ENCODE results near the gene CYP1A2.

The CYP1A2 gene

DNA sequence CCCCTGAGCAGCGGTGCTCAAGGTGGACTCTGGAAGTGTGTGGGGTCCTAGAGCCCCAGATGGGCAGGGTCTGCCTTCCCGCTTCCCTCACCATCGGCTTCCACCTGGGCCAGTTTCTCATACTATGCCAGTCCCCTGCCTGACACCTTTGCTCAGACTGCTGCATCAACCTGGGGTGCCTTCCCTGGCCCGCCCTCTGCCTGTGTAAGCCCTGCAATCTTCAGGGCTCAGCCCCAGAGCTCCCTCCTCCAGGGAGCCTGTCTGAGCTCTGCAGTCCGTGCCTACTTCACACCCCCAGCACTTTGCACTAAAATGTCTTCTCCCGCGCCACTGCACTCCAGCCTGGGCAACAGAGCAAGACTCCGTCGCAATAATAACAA, 46.3 kb downstream of the CYP1A2 start:
- no peak for TF ChIP-seq ZNF677 (tag by site-specific recombination; IDR thresholded peaks at IDR 0.05)
- TF ChIP-seq ZNF121 (tag by site-specific recombination; IDR thresholded peaks at IDR 0.05): peak; percentile 55; the same call in 1 of the 2 replicates
- peak; percentile 1; the same call in 1 of the 2 replicates for TF ChIP-seq GLIS1 (tag by site-specific recombination; IDR thresholded peaks at IDR 0.05)
- TF ChIP-seq, protein P1, sequence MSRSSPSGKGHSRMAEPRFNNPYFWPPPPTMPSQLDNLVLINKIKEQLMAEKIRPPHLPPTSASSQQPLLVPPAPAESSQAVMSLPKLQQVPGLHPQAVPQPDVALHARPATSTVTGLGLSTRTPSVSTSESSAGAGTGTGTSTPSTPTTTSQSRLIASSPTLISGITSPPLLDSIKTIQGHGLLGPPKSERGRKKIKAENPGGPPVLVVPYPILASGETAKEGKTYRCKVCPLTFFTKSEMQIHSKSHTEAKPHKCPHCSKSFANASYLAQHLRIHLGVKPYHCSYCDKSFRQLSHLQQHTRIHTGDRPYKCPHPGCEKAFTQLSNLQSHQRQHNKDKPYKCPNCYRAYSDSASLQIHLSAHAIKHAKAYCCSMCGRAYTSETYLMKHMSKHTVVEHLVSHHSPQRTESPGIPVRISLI (tag by site-specific recombination; IDR thresholded peaks at IDR 0.05): no peak
- peaks cover 27% of the 10 kb centered on the region for H3K4me1 ChIP-seq (ENCODE audit: control insufficient read depth, insufficient read depth, low read length)
- H3K27ac ChIP-seq (ENCODE audit: extremely low read depth, low read depth, low read length): 0 out of 2 replicates have a peak overlapping the region, but pooled peaks have one; percentile 13
- no peak overlapping the region for H3K4me3 ChIP-seq (ENCODE audit: low read depth, low read length)
- peaks cover 8 to 31% of the 10 kb centered on the region in 2 experiments; a peak in 2 of 3 replicates for H3K36me3 ChIP-seq (ENCODE audit: control insufficient read depth in 2 of 2, insufficient read depth in 1 of 2, low read length in 2 of 2)
- no peaks in the 10 kb centered on the region for H3K9me3 ChIP-seq (ENCODE audit: control insufficient read depth, insufficient read depth, low read depth, low read length)
- ChIA-PET POLR2A (no interaction called here), CTCF (interaction anchor here (0.6 to 25.7 kb wide), 3 partner anchors 20 to 573 kb away, joined by 3 to 649 read pairs (median 10); partner anchors contain the start of gene CSK)

DNA sequence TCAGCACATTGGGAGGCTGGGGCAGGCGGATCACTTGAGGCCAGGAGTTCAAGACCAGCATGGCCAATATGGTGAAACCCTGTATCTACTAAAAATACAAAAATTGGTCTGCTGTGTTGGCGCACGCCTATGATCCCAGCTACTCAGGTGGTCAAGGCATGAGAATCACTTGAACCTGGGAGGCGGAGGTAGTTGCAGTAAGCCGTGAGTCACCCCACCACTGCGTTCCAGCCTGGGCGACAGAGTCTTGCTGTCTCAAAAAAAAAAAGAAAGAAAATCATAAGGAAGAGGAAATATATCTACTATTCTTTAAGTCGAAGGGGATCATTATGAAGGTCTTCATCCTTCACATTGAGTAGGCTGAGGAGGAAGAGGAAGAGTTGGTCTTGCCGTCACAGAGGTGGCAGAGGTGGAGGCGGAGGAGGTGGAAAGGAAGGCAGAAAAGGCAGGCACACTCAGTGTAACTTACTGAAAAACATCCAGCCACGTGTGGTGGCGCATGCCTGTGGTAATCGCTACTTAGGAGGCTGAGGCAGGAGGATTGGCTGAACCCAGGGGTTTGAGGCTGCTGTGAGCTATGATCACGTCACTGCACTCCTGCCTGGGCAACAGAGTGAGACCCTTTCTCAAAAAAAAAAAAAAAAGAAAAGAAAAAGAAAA, 47.5 kb downstream of the CYP1A2 start:
- ChIA-PET POLR2A (interaction anchor here (0.5 to 1.4 kb wide), 2 partner anchors 13 to 14 kb away, joined by 3 to 4 read pairs; no protein-coding TSS in a partner anchor), CTCF (interaction anchor here (1.6 to 25.7 kb wide), 4 partner anchors 9 to 175 kb away, joined by 6 to 649 read pairs (median 36); partner anchors contain the start of gene CSK)
- Histone ChIP-seq H3K4me3 (ENCODE audit: low read depth, low read length) (no peak overlapping the region), H3K9me3 (ENCODE audit: control insufficient read depth, insufficient read depth, low read depth, low read length) (no peaks in the 10 kb centered on the region), H3K27ac (ENCODE audit: extremely low read depth, low read depth, low read length) (no peak overlapping the region), H3K4me1 (ENCODE audit: control insufficient read depth, insufficient read depth, low read length) (peaks cover 15% of the 10 kb centered on the region), H3K36me3 (ENCODE audit: control insufficient read depth in 2 of 2, insufficient read depth in 1 of 2, low read length in 2 of 2) (peaks cover 17 to 40% of the 10 kb centered on the region in 2 experiments; a peak in 2 of 3 replicates)
- TF ChIP-seq ZFHX2 (tag by site-specific recombination; conservative IDR thresholded peaks at IDR 0.05): peak; percentile 31; the same call in 1 of the 2 replicates
- peak; percentile 73; the same call in 1 of the 2 replicates for TF ChIP-seq ZNF121 (tag by site-specific recombination; IDR thresholded peaks at IDR 0.05)
- TF ChIP-seq, protein P2, sequence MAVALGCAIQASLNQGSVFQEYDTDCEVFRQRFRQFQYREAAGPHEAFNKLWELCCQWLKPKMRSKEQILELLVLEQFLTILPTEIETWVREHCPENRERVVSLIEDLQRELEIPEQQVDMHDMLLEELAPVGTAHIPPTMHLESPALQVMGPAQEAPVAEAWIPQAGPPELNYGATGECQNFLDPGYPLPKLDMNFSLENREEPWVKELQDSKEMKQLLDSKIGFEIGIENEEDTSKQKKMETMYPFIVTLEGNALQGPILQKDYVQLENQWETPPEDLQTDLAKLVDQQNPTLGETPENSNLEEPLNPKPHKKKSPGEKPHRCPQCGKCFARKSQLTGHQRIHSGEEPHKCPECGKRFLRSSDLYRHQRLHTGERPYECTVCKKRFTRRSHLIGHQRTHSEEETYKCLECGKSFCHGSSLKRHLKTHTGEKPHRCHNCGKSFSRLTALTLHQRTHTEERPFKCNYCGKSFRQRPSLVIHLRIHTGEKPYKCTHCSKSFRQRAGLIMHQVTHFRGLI (tag by site-specific recombination; IDR thresholded peaks at IDR 0.05): no peak
- peak; percentile 61 for TF ChIP-seq EGR2 (tag by site-specific recombination; IDR thresholded peaks at IDR 0.05; ENCODE audit: low read depth)

DNA sequence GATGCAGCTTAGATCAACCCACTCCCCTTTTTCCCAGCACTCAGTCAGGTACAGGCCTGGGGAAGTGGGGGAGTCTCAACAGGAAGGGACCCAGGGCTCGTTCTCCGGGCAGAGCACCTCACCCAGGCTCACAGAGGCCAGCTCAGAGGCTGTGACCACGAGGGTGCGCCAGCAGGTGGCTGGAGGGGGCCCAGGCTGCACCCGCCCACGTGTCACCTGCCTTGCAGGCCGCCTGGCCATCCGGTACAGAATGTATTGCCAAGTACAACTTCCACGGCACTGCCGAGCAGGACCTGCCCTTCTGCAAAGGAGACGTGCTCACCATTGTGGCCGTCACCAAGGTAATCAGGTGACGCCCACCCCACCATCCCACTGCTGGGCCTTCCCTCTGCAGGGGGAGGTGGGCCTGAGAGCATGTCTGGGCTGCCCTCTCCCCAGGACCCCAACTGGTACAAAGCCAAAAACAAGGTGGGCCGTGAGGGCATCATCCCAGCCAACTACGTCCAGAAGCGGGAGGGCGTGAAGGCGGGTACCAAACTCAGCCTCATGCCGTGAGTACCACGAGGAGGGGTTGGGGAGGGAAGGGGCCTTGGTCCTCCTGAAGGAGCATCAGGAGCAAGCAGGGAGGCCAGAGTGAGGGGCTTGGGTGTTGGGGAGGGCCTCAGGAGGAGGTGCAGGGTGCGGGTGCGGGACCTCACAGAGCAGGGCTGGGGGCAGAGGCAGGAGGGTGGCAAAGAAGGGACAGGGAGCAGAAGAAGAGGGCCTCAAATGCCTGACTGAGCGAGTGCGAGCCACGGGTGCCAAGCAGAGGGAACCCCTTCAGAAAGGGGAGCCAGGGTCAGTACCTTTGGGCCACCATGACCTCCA, 50.0 kb downstream of the CYP1A2 start:
- Histone ChIP-seq H3K4me3 (ENCODE audit: low read depth, low read length) (no peak overlapping the region), H3K4me1 (ENCODE audit: control insufficient read depth, insufficient read depth, low read length) (no peaks in the 10 kb centered on the region), H3K9me3 (ENCODE audit: control insufficient read depth, insufficient read depth, low read depth, low read length) (no peaks in the 10 kb centered on the region), H3K36me3 (ENCODE audit: control insufficient read depth in 2 of 2, insufficient read depth in 1 of 2, low read length in 2 of 2) (peaks cover 20 to 66% of the 10 kb centered on the region in 2 experiments; a peak in 2 of 3 replicates), H3K27ac (ENCODE audit: extremely low read depth, low read depth, low read length) (no peak overlapping the region)
- POLR2A ChIA-PET: no interaction called here
- CTCF ChIA-PET: interaction anchor here (0.5 to 25.7 kb wide), 12 partner anchors 11 to 955 kb away, joined by 3 to 649 read pairs (median 6); partner anchors contain the start of gene CSK
- TF ChIP-seq ZNF48 (tag by site-specific recombination; IDR thresholded peaks at IDR 0.05) (no peak), FEZF1 (tag by site-specific recombination; IDR thresholded peaks at IDR 0.05) (no peak), ZNF133 (tag by site-specific recombination; IDR thresholded peaks at IDR 0.05) (no peak), BCL11B (tag by site-specific recombination; IDR thresholded peaks at IDR 0.05; ENCODE audit: low read depth) (no peak), ZNF10 (tag by site-specific recombination; IDR thresholded peaks at IDR 0.05) (peak; percentile 85), MYNN (tag by site-specific recombination; IDR thresholded peaks at IDR 0.05; ENCODE audit: borderline replicate concordance) (no peak), ZNF670 (tag by site-specific recombination; IDR thresholded peaks at IDR 0.05; ENCODE audit: low read depth) (no peak), ZFHX2 (tag by site-specific recombination; conservative IDR thresholded peaks at IDR 0.05) (peak; percentile 65), ZNF112 (tag by site-specific recombination; IDR thresholded peaks at IDR 0.05) (no peak), ZNF266 (tag by site-specific recombination; IDR thresholded peaks at IDR 0.05; ENCODE audit: low read depth) (no peak), ZNF707 (tag by site-specific recombination; IDR thresholded peaks at IDR 0.05) (no peak), EGR2 (tag by site-specific recombination; IDR thresholded peaks at IDR 0.05; ENCODE audit: low read depth) (peak; percentile 33; the same call in 1 of the 2 replicates)
- TF ChIP-seq, protein P3, sequence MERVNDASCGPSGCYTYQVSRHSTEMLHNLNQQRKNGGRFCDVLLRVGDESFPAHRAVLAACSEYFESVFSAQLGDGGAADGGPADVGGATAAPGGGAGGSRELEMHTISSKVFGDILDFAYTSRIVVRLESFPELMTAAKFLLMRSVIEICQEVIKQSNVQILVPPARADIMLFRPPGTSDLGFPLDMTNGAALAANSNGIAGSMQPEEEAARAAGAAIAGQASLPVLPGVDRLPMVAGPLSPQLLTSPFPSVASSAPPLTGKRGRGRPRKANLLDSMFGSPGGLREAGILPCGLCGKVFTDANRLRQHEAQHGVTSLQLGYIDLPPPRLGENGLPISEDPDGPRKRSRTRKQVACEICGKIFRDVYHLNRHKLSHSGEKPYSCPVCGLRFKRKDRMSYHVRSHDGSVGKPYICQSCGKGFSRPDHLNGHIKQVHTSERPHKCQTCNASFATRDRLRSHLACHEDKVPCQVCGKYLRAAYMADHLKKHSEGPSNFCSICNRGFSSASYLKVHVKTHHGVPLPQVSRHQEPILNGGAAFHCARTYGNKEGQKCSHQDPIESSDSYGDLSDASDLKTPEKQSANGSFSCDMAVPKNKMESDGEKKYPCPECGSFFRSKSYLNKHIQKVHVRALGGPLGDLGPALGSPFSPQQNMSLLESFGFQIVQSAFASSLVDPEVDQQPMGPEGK (tag by site-specific recombination; IDR thresholded peaks at IDR 0.05): no peak; the same call in 1 of the 2 replicates
- TF ChIP-seq, protein P4, sequence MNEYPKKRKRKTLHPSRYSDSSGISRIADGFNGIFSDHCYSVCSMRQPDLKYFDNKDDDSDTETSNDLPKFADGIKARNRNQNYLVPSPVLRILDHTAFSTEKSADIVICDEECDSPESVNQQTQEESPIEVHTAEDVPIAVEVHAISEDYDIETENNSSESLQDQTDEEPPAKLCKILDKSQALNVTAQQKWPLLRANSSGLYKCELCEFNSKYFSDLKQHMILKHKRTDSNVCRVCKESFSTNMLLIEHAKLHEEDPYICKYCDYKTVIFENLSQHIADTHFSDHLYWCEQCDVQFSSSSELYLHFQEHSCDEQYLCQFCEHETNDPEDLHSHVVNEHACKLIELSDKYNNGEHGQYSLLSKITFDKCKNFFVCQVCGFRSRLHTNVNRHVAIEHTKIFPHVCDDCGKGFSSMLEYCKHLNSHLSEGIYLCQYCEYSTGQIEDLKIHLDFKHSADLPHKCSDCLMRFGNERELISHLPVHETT (tag by site-specific recombination; IDR thresholded peaks at IDR 0.05): no peak
- TF ChIP-seq, protein P5, sequence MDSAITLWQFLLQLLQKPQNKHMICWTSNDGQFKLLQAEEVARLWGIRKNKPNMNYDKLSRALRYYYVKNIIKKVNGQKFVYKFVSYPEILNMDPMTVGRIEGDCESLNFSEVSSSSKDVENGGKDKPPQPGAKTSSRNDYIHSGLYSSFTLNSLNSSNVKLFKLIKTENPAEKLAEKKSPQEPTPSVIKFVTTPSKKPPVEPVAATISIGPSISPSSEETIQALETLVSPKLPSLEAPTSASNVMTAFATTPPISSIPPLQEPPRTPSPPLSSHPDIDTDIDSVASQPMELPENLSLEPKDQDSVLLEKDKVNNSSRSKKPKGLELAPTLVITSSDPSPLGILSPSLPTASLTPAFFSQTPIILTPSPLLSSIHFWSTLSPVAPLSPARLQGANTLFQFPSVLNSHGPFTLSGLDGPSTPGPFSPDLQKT (IDR thresholded peaks at IDR 0.05; ENCODE audit: borderline replicate concordance, low read depth, low read length): no peak

All from HEK293 (cell line).